Small intestine (tissue), 7 donors: Measurements from ENCODE around the gene MCRIP1. TPM values are rescaled to one million over a fixed set of nuclear protein-coding genes. Genes with fewer than 3 reads are reported as not detected.
"Not testable (repeated sequence)": the region's sequence is repeated elsewhere in the genome, so short reads cannot be mapped to it uniquely, and the experiment has no call there.

Experiments
- DNase-seq, 2 donors: peaks; one replicate each; pipeline versions ENCODE4 v3.0.0 to v3.0.0-alpha.2; 2013
- FAIRE-seq: peaks from 2 replicates; lab custom pipeline; 2012; peaks lifted over from hg19 to GRCh38; lab: Jason Lieb, UNC
- H3K27ac ChIP-seq, 3 donors: one replicate each; pipeline ENCODE4 v1.5.1; 2013; ENCODE audit warnings: low read length in 2 of 3, mild to moderate bottlenecking in 2 of 3, control low read depth in 1 of 3, inconsistent platforms in 1 of 3, low read depth in 1 of 3, moderate library complexity in 1 of 3
- H3K27me3 ChIP-seq, 3 donors: one replicate each; pipeline ENCODE4 v1.6.1; 2013; ENCODE audit warnings: low read length in 3 of 3, inconsistent platforms in 1 of 3; ENCODE audit not compliant: control insufficient read depth in 3 of 3, insufficient read depth in 3 of 3
- H3K36me3 ChIP-seq, 3 donors: one replicate each; pipeline ENCODE4 v1.6.1; 2013; ENCODE audit warnings: low read length in 3 of 3, inconsistent platforms in 1 of 3, low read depth in 1 of 3, mild to moderate bottlenecking in 1 of 3, moderate library complexity in 1 of 3; ENCODE audit not compliant: control insufficient read depth in 3 of 3, insufficient read depth in 2 of 3
- H3K4me1 ChIP-seq, 3 donors: one replicate each; pipeline ENCODE4 v1.6.1; 2013; ENCODE audit warnings: low read length in 2 of 3, inconsistent platforms in 1 of 3, low read depth in 1 of 3, mild to moderate bottlenecking in 1 of 3, moderate library complexity in 1 of 3; ENCODE audit not compliant: control insufficient read depth in 3 of 3, insufficient read depth in 2 of 3
- H3K4me3 ChIP-seq, 3 donors: one replicate each; pipeline ENCODE4 v1.5.1; 2013; ENCODE audit warnings: low read length in 3 of 3, control low read depth in 1 of 3, inconsistent platforms in 1 of 3, low read depth in 1 of 3, mild to moderate bottlenecking in 1 of 3, moderate library complexity in 1 of 3
- H3K9me3 ChIP-seq, 2 donors: one replicate each; pipeline ENCODE4 v1.6.1; 2013; ENCODE audit warnings: low read depth in 1 of 2, low read length in 1 of 2; ENCODE audit not compliant: control insufficient read depth in 2 of 2, insufficient read depth in 1 of 2
- WGBS, 3 donors: extraction: QIAGEN DNeasy Blood & Tissue Kit; methylation state at CpG; one replicate each; pipeline ENCODE4 v1.1.7; 2013; 5-methylcytosine and 5-hydroxymethylcytosine counted together
- polyA plus RNA-seq, 4 donors: library from polyadenylated mRNA; stranded (reverse) in 3 of 4; unstranded in 1 of 4; fragments of 200-250 nt in 3 of 4; fragments of 120-200 nt in 1 of 4; gene quantifications; one replicate each; pipeline versions ENCODE4 v1.2.1 to v1.2.3, GENCODE V29; 2013
- donor health status: healthy with polysubstance abuse.
- donor health status: control.
- donor health status: control.
- donor health status: Bipolar disorder and iron deficiency.
- donor health status: healthy.

Gene MCRIP1
- polyA plus RNA-seq, 4 donors, result 19.5 to 87.6 (median 48.5) TPM

DNA sequence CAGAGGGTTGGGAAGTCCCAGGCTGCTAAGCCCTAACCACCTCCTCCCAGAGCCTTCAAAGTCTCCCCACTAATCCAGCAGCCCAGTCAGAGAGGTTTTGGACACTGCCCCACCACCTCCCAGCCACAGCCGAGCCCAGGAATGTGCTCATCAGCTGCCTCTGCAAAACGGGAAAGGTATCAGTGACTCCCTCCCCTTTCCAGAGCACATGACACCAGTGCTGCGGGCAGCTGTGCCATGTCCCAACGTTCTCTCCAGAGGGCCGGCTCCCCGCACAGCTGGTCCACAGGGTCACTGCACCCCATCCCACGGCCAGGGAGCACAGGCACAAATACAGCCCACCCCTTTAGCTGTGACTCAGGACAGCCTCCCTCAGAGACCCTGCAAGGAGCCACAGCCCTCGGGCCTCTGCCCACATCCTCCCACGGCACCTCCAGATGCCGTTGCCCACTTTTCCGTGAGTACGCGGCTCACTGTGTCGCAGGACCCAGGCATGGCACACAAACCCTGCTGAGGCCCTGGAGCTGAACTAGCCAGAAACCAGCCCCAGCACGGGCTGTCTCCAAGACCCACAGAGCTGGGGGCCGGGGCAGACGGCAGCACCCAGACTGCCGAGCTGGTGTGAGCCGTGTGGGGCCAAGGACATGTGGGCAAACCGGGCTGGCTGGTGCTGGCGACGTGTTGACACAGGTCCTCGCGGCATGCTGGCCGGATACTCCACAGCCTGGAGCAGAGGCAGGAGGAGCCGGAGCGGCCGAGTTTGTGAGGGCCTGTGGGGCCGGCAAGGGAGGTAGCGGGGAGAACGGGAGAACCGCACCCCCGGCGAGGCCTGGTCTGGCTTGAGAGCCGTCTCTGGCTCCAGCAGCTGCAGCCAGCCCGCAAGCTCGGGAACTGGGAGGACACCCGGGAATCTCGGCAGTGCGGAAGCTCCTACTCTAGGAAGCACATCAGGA lies 8.0 kb upstream of the MCRIP1 start:
- Histone ChIP-seq H3K27ac (no peak overlapping the region), H3K4me3 (no peak overlapping the region), H3K4me1 (no peaks in the 10 kb centered on the region), H3K36me3 (peaks cover 14 to 52% (median 30%) of the 10 kb centered on the region in 3 donors), H3K27me3 (no peaks in the 10 kb centered on the region), H3K9me3 (no peaks in the 10 kb centered on the region)
- 77 to 83% (median 78%) methylated on average over 40 of the region's 40 CpGs for WGBS, 3 donors
- DNase-seq (no peak), FAIRE-seq (no peak)

DNA sequence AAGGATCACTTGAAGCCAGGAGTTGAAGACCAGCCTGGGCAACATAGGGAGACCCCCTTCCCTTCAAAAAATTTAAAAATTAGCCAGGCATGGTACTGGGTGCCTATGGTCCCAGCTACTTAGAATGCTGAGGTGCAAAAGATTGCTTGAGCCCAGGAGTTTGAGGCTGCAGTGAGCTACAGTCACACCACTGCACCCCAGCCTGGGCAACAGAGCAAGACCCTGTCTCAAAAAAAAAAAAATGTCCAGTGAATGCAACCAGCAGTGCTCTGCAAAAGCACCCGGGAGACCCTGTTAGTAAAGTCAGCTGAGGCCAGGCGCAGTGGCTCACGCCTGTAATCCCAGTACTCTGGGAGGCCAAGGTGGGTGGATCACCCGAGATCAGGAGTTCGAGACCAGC lies 7.0 kb upstream of the MCRIP1 start:
- H3K27ac ChIP-seq, H3K9me3 ChIP-seq, FAIRE-seq, H3K4me1 ChIP-seq, H3K27me3 ChIP-seq, DNase-seq, H3K4me3 ChIP-seq: not testable (repeated sequence)
- WGBS, 3 donors, result 92 to 96% (median 94%) methylated on average over 5 of the region's 5 CpGs
- H3K36me3 ChIP-seq, result peaks cover 6 to 41% (median 22%) of the 10 kb centered on the region in 3 donors

DNA sequence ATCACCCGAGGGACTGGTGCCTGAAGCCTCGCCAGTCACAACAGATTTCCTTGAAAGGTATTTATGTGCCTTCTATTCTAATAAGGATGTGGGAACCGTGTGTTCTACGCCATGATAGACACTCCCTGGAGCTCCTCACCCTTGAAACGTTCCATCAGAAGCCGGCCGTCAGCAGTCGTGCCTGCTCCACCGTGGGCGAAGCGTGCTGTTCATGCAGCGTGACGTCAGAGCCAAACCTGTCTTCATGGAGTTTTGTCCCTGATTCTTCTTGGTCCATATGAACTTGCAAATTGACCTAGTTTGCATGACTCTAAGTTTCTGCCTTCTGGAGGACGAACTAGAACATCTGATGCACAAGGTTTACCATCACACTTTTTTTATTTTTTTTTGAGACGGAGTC lies 6.2 kb upstream of the MCRIP1 start:
- Histone ChIP-seq H3K27ac (no peak overlapping the region), H3K4me1 (no peaks in the 10 kb centered on the region), H3K9me3 (no peaks in the 10 kb centered on the region), H3K27me3 (no peaks in the 10 kb centered on the region), H3K36me3 (peaks cover 0 to 38% (median 15%) of the 10 kb centered on the region in 3 donors), H3K4me3 (no peak overlapping the region)
- no peak for FAIRE-seq
- no peak for DNase-seq
- WGBS, 3 donors, result 83 to 84% (median 83%) methylated on average over 15 of the region's 15 CpGs

DNA sequence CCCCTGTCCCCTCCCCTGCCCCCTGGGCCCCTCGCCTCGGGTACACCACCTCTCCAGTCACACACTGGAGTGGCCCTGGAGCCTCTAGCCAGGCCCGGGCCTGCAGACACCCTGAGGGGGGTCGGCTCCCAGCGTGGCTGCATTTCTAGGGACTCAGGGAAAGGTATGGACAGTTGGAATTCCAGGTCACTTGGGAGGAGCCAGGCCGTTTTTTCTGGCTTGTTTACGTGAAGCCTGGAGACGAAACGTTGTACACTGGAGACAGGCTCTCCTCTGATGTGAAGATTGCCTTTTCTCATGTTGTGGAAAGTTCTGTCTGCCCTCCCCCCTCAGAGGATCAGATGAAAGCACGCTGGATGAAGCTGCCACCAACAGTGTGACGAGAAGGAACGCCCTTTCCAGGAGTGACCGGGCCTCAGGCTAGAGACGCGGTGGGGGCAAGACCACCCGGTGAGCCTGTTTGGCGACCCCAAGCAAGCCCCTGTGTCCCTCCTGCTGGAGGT lies 5.7 kb upstream of the MCRIP1 start:
- Histone ChIP-seq H3K4me3 (no peak overlapping the region), H3K36me3 (peaks cover 0 to 33% (median 11%) of the 10 kb centered on the region in 3 donors), H3K27ac (no peak overlapping the region), H3K9me3 (no peaks in the 10 kb centered on the region), H3K4me1 (peaks cover 0 to 3% (median 0%) of the 10 kb centered on the region in 3 donors), H3K27me3 (no peaks in the 10 kb centered on the region)
- FAIRE-seq (no peak), DNase-seq (no peak)
- 53 to 72% (median 64%) methylated on average over 17 of the region's 17 CpGs for WGBS, 3 donors

DNA sequence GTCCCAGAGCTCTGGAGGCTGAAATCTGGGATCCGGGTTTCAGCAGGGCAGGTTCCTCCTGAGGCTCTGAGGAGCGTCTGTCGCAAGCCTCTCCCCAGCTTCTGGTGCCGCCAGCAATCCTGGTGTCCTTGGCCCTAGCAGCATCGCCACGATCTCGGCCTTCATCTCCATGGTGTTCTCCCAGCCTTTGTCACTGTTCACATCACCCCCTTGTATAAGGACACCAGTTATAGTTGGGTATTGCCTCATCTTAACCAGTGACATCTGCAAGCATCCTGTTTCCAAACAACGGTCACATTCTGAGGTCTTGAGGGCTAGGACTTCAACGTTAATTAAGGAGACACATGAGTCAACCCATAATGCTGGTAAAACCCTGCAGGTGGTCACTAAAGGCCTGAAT lies 4.5 kb upstream of the MCRIP1 start:
- peaks cover 0 to 21% (median under 1%) of the 10 kb centered on the region in 3 donors for H3K36me3 ChIP-seq
- no peaks in the 10 kb centered on the region for H3K27me3 ChIP-seq
- FAIRE-seq (no peak), DNase-seq (no peak)
- WGBS, 3 donors, result 77 to 88% (median 82%) methylated on average over 9 of the region's 9 CpGs
- no peak overlapping the region for H3K4me3 ChIP-seq
- H3K9me3 ChIP-seq, result no peaks in the 10 kb centered on the region
- H3K27ac ChIP-seq, result peak overlapping the region in 1 of 3 donors; percentile 35
- H3K4me1 ChIP-seq, result peaks cover 0 to 8% (median 0%) of the 10 kb centered on the region in 3 donors

DNA sequence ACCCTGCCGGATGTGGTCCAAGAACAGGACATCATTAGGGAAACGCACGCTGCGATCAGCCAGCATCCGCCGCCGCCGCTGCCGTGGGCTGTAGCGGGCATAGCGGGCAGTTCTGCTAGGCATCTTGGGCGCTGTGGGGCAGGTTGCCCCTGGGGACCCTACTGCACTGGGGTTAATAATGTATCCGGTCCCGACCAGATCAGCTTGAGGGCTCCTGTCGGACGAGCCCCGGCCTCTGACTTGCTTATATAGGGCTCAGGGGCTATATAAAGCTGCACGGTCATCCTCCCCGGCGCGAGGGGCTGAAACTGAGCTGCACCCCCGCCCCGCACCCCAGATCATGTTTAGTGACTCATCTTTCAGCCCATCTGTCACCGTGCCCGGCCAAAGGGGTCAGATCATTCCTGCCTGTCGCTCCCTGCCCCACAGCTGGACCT lies 1.8 kb upstream of the MCRIP1 start, which contains the start of gene PPP1R27:
Gene PPP1R27, minus strand, starts transcription at position 220 of the 437 bp plus-strand sequence. Its CDS starts 97 bp downstream, at position 123.
- H3K27ac ChIP-seq, result peak within 1 kb of the TSS; percentile 98 to 99 (median 98)
- FAIRE-seq (no peak), DNase-seq (no peak)
- H3K36me3 ChIP-seq, result peaks cover 0 to 7% (median 0%) of the 10 kb centered on the region in 3 donors
- WGBS, 3 donors, result 90 to 94% (median 94%) methylated on average over 26 of the region's 26 CpGs
- peak within 1 kb of the TSS in 1 of 3 donors; percentile 91 for H3K4me3 ChIP-seq
- H3K9me3 ChIP-seq, result no peaks in the 10 kb centered on the region
- H3K27me3 ChIP-seq, result no peaks in the 10 kb centered on the region
- peaks cover 0 to 19% (median 4%) of the 10 kb centered on the region in 3 donors for H3K4me1 ChIP-seq

DNA sequence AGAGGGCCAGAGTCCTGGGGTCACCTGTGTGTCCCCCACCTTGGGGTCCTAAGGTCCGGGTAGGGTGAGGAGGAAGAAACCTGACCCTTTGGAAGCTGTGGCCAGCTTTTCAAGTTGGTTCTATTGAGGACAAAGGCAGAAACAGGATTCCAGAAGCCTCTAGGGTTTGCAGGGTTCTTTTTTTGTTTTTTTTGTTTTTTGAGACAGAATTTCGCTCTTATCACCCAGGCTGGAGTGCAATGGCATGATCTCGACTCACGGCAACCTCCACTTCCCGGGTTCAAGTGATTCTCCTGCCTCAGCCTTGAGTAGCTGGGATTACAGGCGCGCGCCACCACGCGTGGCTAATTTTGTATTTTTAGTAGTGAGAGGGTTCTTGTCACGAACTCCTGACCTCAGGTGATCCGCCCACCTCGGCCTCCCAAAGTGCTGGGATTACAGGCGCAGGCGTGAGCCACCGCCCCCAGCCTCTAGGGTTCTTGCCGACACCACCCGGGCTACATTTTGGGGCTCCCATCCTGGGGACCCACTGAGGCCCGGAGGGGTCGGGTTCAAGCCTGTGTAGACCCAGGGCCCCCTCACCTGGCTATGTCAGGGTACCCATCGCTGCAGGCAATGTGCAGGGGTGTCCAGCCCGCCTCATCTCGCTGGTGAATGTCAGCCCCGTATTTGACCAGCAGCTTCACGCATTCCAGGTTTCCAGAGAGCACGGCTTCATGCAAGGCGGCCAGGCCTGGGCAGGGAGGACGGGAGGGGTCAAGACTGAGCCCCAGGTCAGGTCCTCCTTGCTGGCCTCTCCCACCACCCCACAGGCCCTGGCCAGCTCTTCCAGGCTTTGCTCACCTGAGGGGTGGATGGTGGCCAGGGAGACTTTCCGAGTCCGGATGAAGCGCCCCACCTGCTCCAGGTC lies 1.1 kb upstream of the MCRIP1 start:
- WGBS, 3 donors, result 76 to 84% (median 83%) methylated on average over 29 to 31 of the region's 31 CpGs
- Histone ChIP-seq H3K27ac (peak overlapping the region; percentile 98 to 99 (median 98)), H3K36me3 (peaks cover 0 to 13% (median 0%) of the 10 kb centered on the region in 3 donors), H3K27me3 (no peaks in the 10 kb centered on the region), H3K4me3 (peak overlapping the region in 2 of 3 donors; percentile 61 to 91), H3K9me3 (no peaks in the 10 kb centered on the region), H3K4me1 (peaks cover 0 to 19% (median 4%) of the 10 kb centered on the region in 3 donors)
- FAIRE-seq (no peak), DNase-seq (no peak)
